COR-L47 (cell line): Measurements from ENCODE around the gene DRD4.
"Not testable (repeated sequence)": the region's sequence is repeated elsewhere in the genome, so short reads cannot be mapped to it uniquely, and the experiment has no call there.

Source experiments
- DNase-seq: peaks from one replicate; lab custom pipeline; 2025; lab: John Stamatoyannopoulos, UW

Gene DRD4

DNA sequence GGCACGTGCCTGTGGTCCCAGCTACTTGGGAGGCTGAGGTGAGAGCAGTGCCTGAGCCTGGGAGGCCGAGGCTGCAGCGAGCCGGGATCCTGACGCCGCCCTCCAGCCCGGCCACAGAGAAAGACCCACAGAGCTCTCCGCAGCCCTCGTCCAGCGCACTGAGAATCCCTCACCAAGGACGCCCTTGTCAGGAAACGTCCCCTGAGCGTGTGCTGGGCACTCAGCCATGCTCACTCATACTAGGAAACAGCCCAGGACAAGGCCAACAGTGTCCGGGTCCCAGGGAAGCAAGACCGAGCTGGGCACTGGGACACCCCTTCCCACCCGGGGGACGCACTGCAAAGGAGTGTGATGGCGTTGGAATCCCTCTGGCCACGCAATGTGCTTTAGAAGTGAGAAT lies 43.4 kb downstream of the DRD4 start:
- DNase-seq, result no peak

DNA sequence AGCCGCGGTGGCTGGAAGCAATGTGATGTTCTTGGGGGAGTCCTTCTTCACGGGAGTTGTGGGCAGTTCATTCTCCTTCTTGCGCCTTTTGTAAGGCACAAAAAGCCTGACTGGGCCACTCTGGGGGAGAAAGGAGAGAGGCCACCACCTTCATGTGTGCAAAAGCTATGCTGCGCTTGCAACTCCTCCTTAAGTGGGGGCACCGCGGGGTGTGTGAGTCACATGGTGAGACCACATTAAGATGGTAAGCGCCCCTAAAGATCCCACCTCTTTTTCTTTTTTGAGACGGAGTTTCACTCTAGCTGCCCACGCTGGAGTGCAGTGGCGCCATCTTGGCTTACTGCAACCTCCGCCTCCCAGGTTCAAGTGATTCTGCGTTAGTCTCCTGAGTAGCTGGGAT lies 43.9 kb downstream of the DRD4 start:
- no peak for DNase-seq

DNA sequence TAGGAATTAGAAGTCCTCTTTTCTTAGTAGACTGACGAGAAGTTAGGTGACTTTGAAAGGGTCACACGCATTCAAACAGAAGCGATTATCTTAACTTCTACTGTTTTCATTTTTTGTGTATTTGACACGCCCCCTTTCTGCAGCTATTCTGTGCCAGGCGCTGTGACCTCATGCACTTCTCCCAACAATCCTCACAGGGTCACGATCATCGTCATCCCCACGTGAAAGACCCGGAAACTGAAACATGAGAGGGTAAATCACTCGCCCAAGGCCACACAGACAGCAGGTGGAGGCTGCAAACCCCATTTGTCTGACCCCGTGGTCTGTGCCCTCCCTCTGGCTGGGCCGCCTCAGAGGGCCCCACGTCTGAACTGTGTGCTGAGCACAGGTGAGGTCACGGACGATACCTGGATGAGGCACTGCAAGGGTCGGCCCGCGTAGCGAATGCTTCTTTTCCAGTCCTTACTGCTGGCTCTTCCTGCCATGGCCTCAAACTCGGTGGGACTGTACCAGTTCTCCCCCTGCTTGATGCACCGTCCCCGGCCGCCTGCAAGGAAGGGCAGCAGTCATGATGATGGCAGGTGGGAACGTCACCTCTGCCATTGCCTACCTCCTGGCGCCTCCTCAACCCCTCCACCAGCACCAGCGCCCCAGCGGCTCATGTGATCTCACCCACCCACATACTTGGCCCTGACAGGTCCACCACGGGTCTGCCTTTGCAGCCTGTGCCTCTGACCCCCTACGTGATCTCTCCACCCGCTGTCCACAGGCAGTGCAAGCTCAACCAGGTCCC lies 49.6 kb downstream of the DRD4 start:
- no peak for DNase-seq

DNA sequence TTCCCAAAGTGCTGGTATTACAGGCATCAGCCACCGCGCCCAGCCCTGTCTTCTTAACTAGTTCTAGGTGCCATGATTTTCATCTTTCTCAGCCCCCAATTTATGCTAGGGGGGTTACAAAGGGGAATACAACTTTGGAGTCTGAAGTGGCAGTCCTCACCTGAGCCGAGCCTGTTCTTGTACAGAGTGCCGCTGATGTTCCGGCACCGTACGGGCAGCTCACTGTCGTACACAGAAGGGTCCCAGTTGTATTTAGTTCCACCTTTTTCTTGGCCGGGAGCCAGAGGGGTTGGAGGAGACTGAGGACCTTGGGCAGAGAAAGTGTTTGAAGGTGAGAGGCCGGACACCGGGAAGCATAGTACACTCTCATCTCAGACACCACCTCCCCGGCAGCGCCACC lies 50.7 kb downstream of the DRD4 start:
- no peak for DNase-seq

DNA sequence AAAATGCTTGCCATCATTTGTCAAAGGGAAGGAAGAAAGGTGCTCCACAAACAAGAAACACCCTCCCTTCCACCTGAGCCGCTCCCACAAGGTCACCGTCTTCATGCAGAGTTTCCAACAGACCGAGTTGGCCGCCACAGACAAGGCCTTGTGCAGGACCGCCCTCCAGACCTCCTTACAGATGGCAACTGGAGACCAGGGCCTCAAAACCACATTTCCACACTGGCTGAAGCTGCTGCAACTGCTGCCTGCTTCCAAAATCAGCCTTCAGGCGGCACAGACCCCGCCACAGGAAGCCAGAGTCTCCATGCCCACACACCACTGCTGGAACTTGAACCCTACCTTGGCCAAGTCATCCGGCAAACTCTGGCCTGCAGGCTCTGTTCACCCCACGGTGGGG lies 51.6 kb downstream of the DRD4 start:
- no peak for DNase-seq

DNA sequence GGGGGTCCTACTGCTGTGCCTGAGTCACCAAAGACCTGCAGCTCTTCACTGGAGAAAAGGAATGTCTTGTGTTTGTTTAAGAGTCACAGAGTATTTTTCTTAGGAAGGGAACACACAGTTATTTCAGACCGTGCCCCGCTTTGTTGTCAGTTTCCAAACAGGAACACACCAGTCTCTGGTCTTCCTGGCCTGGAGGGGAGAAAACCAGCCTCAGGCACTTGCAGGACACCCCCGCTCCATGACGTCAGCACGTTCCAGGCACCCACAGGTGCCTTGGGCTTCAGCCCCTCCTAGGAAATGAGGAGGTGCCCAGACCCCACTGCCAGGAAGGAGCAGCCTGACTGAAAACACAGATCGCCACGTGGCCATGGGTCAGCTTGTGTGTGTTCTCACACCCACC lies 52.6 kb downstream of the DRD4 start:
- no peak for DNase-seq

DNA sequence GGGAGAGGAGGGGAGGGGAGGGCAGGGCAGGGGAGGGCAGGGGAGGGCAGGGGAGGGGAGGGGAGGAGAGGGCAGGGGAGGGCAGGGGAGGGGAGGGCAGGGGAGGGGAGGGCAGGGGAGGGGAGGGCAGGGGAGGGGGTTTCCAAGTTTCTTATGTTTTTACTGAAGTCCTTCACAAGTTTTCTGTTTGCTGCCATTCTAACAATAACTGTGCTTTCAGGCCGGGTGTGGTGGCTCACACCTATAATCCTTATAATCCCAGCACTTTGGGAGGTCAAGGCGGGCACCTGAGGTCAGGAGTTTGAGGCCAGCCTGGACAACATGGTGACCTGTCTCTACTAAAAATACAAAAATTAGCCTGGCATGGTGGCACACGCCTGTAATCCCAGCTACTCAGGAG lies 53.2 kb downstream of the DRD4 start:
- not testable (repeated sequence) for DNase-seq
